ENCODE results near the gene HSFX4. TPM values are rescaled to one million over a fixed set of nuclear protein-coding genes. Genes with fewer than 3 reads are reported as not detected.
"Not testable (repeated sequence)": the region's sequence is repeated elsewhere in the genome, so short reads cannot be mapped to it uniquely, and the experiment has no call there.

The HSFX4 gene
- total and polyA plus RNA-seq, 5 donors from 2014 or later = not detected

DNA sequence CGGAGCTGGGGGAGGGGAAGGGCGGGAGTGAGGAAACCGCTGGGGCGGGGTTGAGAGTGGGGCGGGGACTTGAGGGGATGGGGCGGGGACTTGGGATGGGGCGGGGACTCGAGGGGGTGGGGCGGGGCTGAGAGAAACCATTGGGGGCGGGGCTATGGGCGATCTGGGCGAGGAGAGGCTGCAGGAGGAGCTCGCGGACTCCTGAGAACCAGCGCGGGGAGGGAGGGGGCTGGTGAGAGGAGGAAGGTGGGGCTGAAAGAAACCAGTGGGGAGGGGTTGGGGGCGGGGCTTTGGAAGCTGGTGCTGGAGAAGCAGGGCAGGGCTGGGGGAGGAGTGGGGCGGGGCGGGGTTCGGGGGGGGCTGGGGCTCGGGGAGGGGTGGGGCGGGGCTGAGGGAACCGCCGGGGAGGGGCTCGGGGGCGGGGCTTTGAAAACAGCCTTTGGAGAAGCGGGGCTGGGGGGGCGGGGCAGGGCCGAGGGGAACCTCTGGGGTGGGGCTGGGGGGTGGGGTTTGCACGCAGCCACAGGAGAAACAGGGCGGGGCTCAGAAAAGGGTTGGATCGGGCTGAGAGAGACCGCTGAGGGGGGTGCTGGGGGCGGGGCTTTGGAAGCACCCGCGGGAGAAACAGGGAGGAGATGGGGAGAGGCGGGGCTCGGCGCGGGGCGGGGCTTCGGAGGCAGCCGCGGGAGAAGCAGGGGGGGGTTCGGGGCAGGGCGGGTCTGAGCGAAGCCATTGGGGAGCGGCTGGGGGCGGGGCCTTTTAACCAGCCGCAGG is 9.7 kb downstream of the HSFX4 start:
- no peaks in the 10 kb centered on the region for H3K9me3 ChIP-seq (ENCODE audit: control insufficient read depth in 2 of 2, low read length in 2 of 2)
- no peaks in the 10 kb centered on the region for H3K27me3 ChIP-seq (ENCODE audit: control insufficient read depth, insufficient read depth, low read length)
- peak; percentile 86 to 91 (median 89) for DNase-seq
- peaks cover 7% of the 10 kb centered on the region for H3K4me1 ChIP-seq (ENCODE audit: control insufficient read depth, insufficient read depth, low read length, poor library complexity, severe bottlenecking)
- H3K27me3 Mint-ChIP-seq = no peaks in the 10 kb centered on the region
- peaks cover 0 to 16% (median 4%) of the 10 kb centered on the region in 4 donors for H3K4me1 Mint-ChIP-seq
- H3K36me3 ChIP-seq (ENCODE audit: control insufficient read depth, insufficient read depth, low read length) = no peaks in the 10 kb centered on the region
- peak overlapping the region; percentile 75 to 95 (median 81) for H3K4me3 Mint-ChIP-seq
- ATAC-seq (ENCODE audit: low read depth in 2 of 2) = peak; percentile 10 to 23
- no peaks in the 10 kb centered on the region for H3K36me3 Mint-ChIP-seq
- peak overlapping the region; percentile 96 for H3K27ac ChIP-seq (ENCODE audit: insufficient read depth, low read length, poor library complexity, severe bottlenecking)
- no peak overlapping the region for H3K4me3 ChIP-seq (ENCODE audit: low read depth, low read length)
- H3K27ac Mint-ChIP-seq = peak overlapping the region in 1 of 3 donors; percentile 93
- H3K9me3 Mint-ChIP-seq = no peaks in the 10 kb centered on the region

DNA sequence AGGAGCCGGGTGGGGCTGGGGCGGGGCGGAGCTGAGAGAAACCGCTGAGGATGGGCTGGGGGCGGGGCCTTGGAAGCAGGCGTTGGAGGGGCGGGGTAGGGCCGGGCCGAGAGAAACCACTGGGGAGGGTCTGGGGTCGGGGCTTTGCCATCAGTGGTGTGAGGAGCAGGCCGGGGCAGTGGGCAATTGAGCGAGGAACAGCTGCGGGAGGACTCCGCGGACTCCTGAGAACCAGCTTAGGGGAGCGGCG is 10.2 kb downstream of the HSFX4 start:
- H3K4me3 Mint-ChIP-seq = peak overlapping the region; percentile 81 to 97 (median 90)
- H3K27ac Mint-ChIP-seq = peak overlapping the region in 2 of 3 donors; percentile 93 to 94
- no peaks in the 10 kb centered on the region for H3K9me3 Mint-ChIP-seq
- Histone ChIP-seq H3K27ac (ENCODE audit: insufficient read depth, low read length, poor library complexity, severe bottlenecking) (peak overlapping the region; percentile 86), H3K4me1 (ENCODE audit: control insufficient read depth, insufficient read depth, low read length, poor library complexity, severe bottlenecking) (peaks cover 7% of the 10 kb centered on the region), H3K36me3 (ENCODE audit: control insufficient read depth, insufficient read depth, low read length) (no peaks in the 10 kb centered on the region), H3K9me3 (ENCODE audit: control insufficient read depth in 2 of 2, low read length in 2 of 2) (no peaks in the 10 kb centered on the region), H3K27me3 (ENCODE audit: control insufficient read depth, insufficient read depth, low read length) (no peaks in the 10 kb centered on the region), H3K4me3 (ENCODE audit: low read depth, low read length) (peak overlapping the region; percentile 37)
- no peak for DNase-seq
- no peaks in the 10 kb centered on the region for H3K36me3 Mint-ChIP-seq
- peaks cover 0 to 16% (median 4%) of the 10 kb centered on the region in 4 donors for H3K4me1 Mint-ChIP-seq
- peak; percentile 26 to 28 for ATAC-seq (ENCODE audit: low read depth in 2 of 2)
- no peaks in the 10 kb centered on the region for H3K27me3 Mint-ChIP-seq

GRCh38 chrX:149939905-149940673 is 10.7 kb downstream of the HSFX4 start:
- Mint-ChIP-seq H3K36me3 (no peaks in the 10 kb centered on the region), H3K4me1 (peaks cover 0 to 16% (median 4%) of the 10 kb centered on the region in 4 donors), H3K4me3 (peak overlapping the region; percentile 81 to 97 (median 90)), H3K27me3 (no peaks in the 10 kb centered on the region), H3K9me3 (no peaks in the 10 kb centered on the region), H3K27ac (peak overlapping the region; percentile 84 to 94 (median 93))
- peak overlapping the region; percentile 37 for H3K4me3 ChIP-seq (ENCODE audit: low read depth, low read length)
- ATAC-seq (ENCODE audit: low read depth in 2 of 2) = peak; percentile 35 to 50
- H3K9me3 ChIP-seq (ENCODE audit: control insufficient read depth in 2 of 2, low read length in 2 of 2) = no peaks in the 10 kb centered on the region
- no peaks in the 10 kb centered on the region for H3K27me3 ChIP-seq (ENCODE audit: control insufficient read depth, insufficient read depth, low read length)
- peaks cover 7% of the 10 kb centered on the region for H3K4me1 ChIP-seq (ENCODE audit: control insufficient read depth, insufficient read depth, low read length, poor library complexity, severe bottlenecking)
- no peaks in the 10 kb centered on the region for H3K36me3 ChIP-seq (ENCODE audit: control insufficient read depth, insufficient read depth, low read length)
- H3K27ac ChIP-seq (ENCODE audit: insufficient read depth, low read length, poor library complexity, severe bottlenecking) = peak overlapping the region; percentile 86
- peak; percentile 85 to 96 (median 90) for DNase-seq

DNA sequence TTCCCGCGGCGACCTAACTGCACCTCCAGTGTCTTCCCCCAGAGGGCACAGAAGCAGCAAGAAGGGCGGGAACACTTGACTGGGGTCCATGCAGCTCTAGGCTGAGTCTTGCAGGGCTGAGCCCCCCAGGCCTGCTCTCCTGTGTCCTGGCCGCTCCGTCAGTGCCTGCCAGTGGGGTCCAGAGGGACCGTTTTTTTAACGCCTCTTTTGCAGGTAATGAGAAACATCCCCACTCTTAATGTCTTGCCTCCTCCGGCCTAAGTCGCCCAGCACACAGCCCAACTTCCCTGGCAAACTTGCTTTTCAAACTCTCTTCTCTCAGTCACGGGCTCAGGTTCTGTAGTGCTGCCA is 11.3 kb downstream of the HSFX4 start:
- not testable (repeated sequence) for H3K4me1 ChIP-seq (ENCODE audit: control insufficient read depth, insufficient read depth, low read length, poor library complexity, severe bottlenecking); ATAC-seq (ENCODE audit: low read depth in 2 of 2); DNase-seq; H3K27me3 Mint-ChIP-seq; H3K36me3 Mint-ChIP-seq; H3K9me3 Mint-ChIP-seq; H3K36me3 ChIP-seq (ENCODE audit: control insufficient read depth, insufficient read depth, low read length); H3K4me3 ChIP-seq (ENCODE audit: low read depth, low read length); H3K9me3 ChIP-seq (ENCODE audit: control insufficient read depth in 2 of 2, low read length in 2 of 2); H3K27me3 ChIP-seq (ENCODE audit: control insufficient read depth, insufficient read depth, low read length)
- Mint-ChIP-seq H3K4me3 (peak overlapping the region; percentile 81 to 97 (median 90)), H3K4me1 (peaks cover 0 to 16% (median 4%) of the 10 kb centered on the region in 4 donors), H3K27ac (peak overlapping the region; percentile 84 to 94 (median 93))
- peak overlapping the region; percentile 86 for H3K27ac ChIP-seq (ENCODE audit: insufficient read depth, low read length, poor library complexity, severe bottlenecking)

DNA sequence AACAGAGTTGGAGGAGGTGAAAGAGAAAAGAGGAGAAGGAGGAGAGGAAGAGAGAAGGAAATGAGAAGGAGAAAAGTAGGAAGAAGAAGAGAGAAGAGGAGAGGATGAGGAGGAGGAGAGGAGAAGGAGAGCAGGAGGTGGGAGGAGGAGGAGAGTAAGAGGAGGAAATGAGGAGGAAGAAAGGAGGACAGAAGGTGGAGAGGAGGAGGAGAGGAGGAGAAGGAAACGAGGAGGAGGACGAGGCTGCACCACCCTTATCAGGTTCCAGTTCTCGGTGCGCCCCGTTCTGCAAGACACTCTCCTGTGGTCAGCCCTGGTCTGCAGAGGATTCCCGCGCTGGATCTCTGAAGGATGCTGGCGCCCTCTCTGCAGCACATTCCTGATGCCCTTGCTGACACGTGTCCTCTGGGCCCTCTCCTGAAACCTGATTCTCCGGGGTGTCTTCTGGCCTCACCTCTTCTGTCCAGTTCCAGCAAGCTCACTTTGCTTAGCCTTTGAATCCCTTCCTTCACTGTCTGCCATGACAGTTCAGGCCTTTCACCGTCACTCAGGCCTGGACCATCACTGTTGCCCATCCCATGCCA is 15.8 kb downstream of the HSFX4 start:
- not testable (repeated sequence) for DNase-seq; ATAC-seq (ENCODE audit: low read depth in 2 of 2); H3K4me3 Mint-ChIP-seq; H3K36me3 Mint-ChIP-seq; H3K4me1 Mint-ChIP-seq; H3K27ac ChIP-seq (ENCODE audit: insufficient read depth, low read length, poor library complexity, severe bottlenecking); H3K27ac Mint-ChIP-seq; H3K4me1 ChIP-seq (ENCODE audit: control insufficient read depth, insufficient read depth, low read length, poor library complexity, severe bottlenecking); H3K4me3 ChIP-seq (ENCODE audit: low read depth, low read length); H3K9me3 ChIP-seq (ENCODE audit: control insufficient read depth in 2 of 2, low read length in 2 of 2); H3K27me3 Mint-ChIP-seq; H3K9me3 Mint-ChIP-seq; H3K27me3 ChIP-seq (ENCODE audit: control insufficient read depth, insufficient read depth, low read length)
- H3K36me3 ChIP-seq (ENCODE audit: control insufficient read depth, insufficient read depth, low read length) = peaks cover 11% of the 10 kb centered on the region

DNA sequence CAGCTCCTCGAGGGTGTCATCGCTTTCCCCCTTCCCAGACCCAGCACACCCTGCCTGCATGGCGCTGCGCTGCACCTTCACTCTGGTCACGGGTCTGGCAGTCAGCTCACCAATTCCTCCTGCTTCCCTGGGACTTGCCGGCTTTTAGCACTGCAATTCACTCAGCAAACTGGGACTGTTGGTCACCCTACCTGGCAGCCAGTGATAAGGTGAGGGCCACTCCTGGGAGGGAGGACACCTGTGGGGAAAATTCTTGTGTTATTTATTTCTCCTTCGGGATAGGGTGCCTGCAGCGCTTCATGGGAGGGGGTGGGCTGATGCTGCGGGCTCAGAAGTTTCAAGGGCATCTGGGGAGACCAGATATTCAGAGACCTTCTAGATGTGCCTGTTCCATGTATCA is 16.4 kb downstream of the HSFX4 start:
- H3K4me3 Mint-ChIP-seq; H3K4me1 Mint-ChIP-seq; H3K9me3 ChIP-seq (ENCODE audit: control insufficient read depth in 2 of 2, low read length in 2 of 2); ATAC-seq (ENCODE audit: low read depth in 2 of 2); H3K9me3 Mint-ChIP-seq; H3K4me3 ChIP-seq (ENCODE audit: low read depth, low read length); H3K27ac ChIP-seq (ENCODE audit: insufficient read depth, low read length, poor library complexity, severe bottlenecking); H3K27me3 ChIP-seq (ENCODE audit: control insufficient read depth, insufficient read depth, low read length); DNase-seq; H3K27ac Mint-ChIP-seq; H3K36me3 Mint-ChIP-seq; H3K4me1 ChIP-seq (ENCODE audit: control insufficient read depth, insufficient read depth, low read length, poor library complexity, severe bottlenecking); H3K27me3 Mint-ChIP-seq: not testable (repeated sequence)
- peaks cover 11% of the 10 kb centered on the region for H3K36me3 ChIP-seq (ENCODE audit: control insufficient read depth, insufficient read depth, low read length)

DNA sequence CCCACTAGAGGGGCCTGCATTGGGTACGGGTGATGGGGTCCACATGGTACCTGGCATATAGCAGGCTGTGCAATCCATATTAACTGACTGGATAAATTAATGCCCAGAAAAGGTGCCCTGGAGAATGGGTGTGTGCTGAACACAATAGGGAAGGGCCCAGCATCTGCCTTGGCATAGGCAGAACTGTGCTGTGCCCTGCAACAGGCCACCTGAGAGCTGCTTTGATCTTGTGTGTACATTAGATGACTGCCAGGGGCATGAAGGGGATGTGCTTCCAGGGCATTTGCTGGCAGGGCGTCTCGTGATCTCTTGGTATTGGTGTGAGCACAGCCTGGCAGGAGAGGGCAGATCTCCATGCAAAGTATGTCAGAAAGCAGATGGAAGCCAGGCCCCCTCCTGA is 17.6 kb downstream of the HSFX4 start:
- H3K27me3 ChIP-seq (ENCODE audit: control insufficient read depth, insufficient read depth, low read length); H3K4me1 ChIP-seq (ENCODE audit: control insufficient read depth, insufficient read depth, low read length, poor library complexity, severe bottlenecking); H3K4me3 ChIP-seq (ENCODE audit: low read depth, low read length); H3K4me3 Mint-ChIP-seq; H3K9me3 Mint-ChIP-seq; H3K27ac Mint-ChIP-seq; H3K27me3 Mint-ChIP-seq; ATAC-seq (ENCODE audit: low read depth in 2 of 2); H3K9me3 ChIP-seq (ENCODE audit: control insufficient read depth in 2 of 2, low read length in 2 of 2); H3K27ac ChIP-seq (ENCODE audit: insufficient read depth, low read length, poor library complexity, severe bottlenecking); H3K4me1 Mint-ChIP-seq; H3K36me3 Mint-ChIP-seq; DNase-seq: not testable (repeated sequence)
- peaks cover 11% of the 10 kb centered on the region for H3K36me3 ChIP-seq (ENCODE audit: control insufficient read depth, insufficient read depth, low read length)

Measured in CD4-positive, CD25-positive, alpha-beta regulatory T cell (primary cell).